Occipital lobe (tissue), 2 donors: ENCODE measurements around the gene OR4E1. TPM values are rescaled to one million over a fixed set of nuclear protein-coding genes. Genes with fewer than 3 reads are reported as not detected.
"Not testable (repeated sequence)": the region's sequence is repeated elsewhere in the genome, so short reads cannot be mapped to it uniquely, and the experiment has no call there.

ENCODE experiments used
- DNase-seq: peaks from one replicate; lab custom pipeline; 2025; lab: John Stamatoyannopoulos, UW
- total RNA-seq: library from RNA; depleted of rRNA; stranded (reverse); fragments of >200 nt; gene quantifications from one replicate; pipeline ENCODE4 v1.2.3, GENCODE V29; 2014

Gene OR4E1
- total RNA-seq, result not detected

- no peak for DNase-seq
Observed at GRCh38 chr14:21673718-21674117, at the start of gene OR4E1. OR4E1 (minus strand) TSS chr14:21673818; CDS start chr14:21670935, 2,883 bp downstream.

- no peak for DNase-seq
Observed at GRCh38 chr14:21721504-21721903, 47.9 kb upstream of the OR4E1 start.

- no peak for DNase-seq
Observed at GRCh38 chr14:21719841-21720240, 46.2 kb upstream of the OR4E1 start.

GRCh38 chr14:21714318-21714929 is 40.8 kb upstream of the OR4E1 start:
- no peak for DNase-seq

- DNase-seq, result no peak
Observed at GRCh38 chr14:21712036-21712435, 38.4 kb upstream of the OR4E1 start.

- no peak for DNase-seq
Observed at GRCh38 chr14:21711360-21711961, 37.8 kb upstream of the OR4E1 start.

- DNase-seq, result no peak
Observed at GRCh38 chr14:21704338-21704737, 30.7 kb upstream of the OR4E1 start.

- no peak for DNase-seq
Observed at GRCh38 chr14:21703357-21704326, 30.0 kb upstream of the OR4E1 start.

GRCh38 chr14:21702316-21702715 is 28.7 kb upstream of the OR4E1 start:
- no peak for DNase-seq

GRCh38 chr14:21699551-21699950 is 25.9 kb upstream of the OR4E1 start:
- no peak for DNase-seq

GRCh38 chr14:21698538-21698937 is 24.9 kb upstream of the OR4E1 start:
- DNase-seq, result not testable (repeated sequence)

GRCh38 chr14:21697662-21698061 is 24.0 kb upstream of the OR4E1 start:
- not testable (repeated sequence) for DNase-seq

GRCh38 chr14:21694425-21694824 is 20.8 kb upstream of the OR4E1 start:
- no peak for DNase-seq

- DNase-seq, result no peak
Observed at GRCh38 chr14:21686468-21686867, 12.8 kb upstream of the OR4E1 start.

- no peak for DNase-seq
Observed at GRCh38 chr14:21680072-21680471, 6.5 kb upstream of the OR4E1 start.

- DNase-seq, result no peak
Observed at GRCh38 chr14:21675566-21675965, 1.9 kb upstream of the OR4E1 start.

GRCh38 chr14:21672116-21672515 is 1.5 kb downstream of the OR4E1 start:
- no peak for DNase-seq

GRCh38 chr14:21671371-21671770 is 2.2 kb downstream of the OR4E1 start:
- no peak for DNase-seq

- no peak for DNase-seq
Observed at GRCh38 chr14:21669284-21669683, 4.3 kb downstream of the OR4E1 start.

- DNase-seq, result no peak
Observed at GRCh38 chr14:21668377-21668776, 5.2 kb downstream of the OR4E1 start.

GRCh38 chr14:21656980-21657379 is 16.6 kb downstream of the OR4E1 start:
- DNase-seq, result no peak

GRCh38 chr14:21654215-21654614 is 19.4 kb downstream of the OR4E1 start:
- no peak for DNase-seq
